ENCODE measurements around the gene ZNF213.

The ZNF213 gene

DNA sequence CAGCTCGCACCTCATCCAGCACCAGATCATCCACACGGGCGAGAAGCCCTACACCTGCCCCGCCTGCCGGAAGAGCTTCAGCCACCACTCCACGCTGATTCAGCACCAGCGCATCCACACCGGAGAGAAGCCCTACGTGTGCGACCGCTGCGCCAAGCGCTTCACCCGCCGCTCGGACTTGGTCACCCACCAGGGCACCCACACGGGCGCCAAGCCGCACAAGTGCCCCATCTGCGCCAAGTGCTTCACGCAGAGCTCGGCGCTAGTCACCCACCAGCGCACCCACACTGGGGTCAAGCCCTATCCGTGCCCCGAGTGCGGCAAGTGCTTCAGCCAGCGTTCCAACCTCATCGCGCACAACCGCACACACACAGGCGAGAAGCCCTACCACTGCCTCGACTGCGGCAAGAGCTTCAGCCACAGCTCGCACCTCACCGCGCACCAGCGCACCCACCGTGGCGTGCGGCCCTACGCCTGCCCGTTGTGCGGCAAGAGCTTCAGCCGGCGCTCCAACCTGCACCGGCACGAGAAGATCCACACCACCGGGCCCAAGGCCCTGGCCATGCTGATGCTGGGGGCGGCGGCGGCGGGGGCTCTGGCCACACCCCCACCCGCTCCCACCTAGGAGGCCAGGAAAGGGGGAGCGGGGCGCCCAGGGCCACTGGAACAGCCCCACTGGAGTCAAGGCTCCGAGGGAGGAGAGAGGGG lies 15.0 kb upstream of the ZNF213 start:
- DNase-seq, result no peak
- H3K27me3 ChIP-seq (ENCODE audit: insufficient read depth, low read length), result no peaks in the 10 kb centered on the region
- H3K4me2 ChIP-seq (ENCODE audit: low read length), result no peak overlapping the region
- no peak overlapping the region for H4K91ac ChIP-seq (ENCODE audit: low read depth, low read length)
- no peak overlapping the region for H3K4ac ChIP-seq (ENCODE audit: low read depth, low read length)
- no peak overlapping the region for H3K9ac ChIP-seq (ENCODE audit: low read length)
- H3K4me1 ChIP-seq (ENCODE audit: control insufficient read depth in 1 of 2, insufficient read depth in 2 of 2, low read length in 2 of 2), result peaks cover 3 to 4% of the 10 kb centered on the region in 2 experiments
- no peak overlapping the region for H4K8ac ChIP-seq (ENCODE audit: low read depth, low read length)
- H2BK12ac ChIP-seq (ENCODE audit: low read length), result no peak overlapping the region
- no peak overlapping the region for H3K23ac ChIP-seq (ENCODE audit: low read length)
- no peak overlapping the region for H3K4me3 ChIP-seq (ENCODE audit: low read depth, low read length)
- no peak overlapping the region for H3K18ac ChIP-seq (ENCODE audit: low read length)
- H3K79me1 ChIP-seq (ENCODE audit: low read length), result no peaks in the 10 kb centered on the region
- H2AFZ ChIP-seq (ENCODE audit: insufficient read depth, low read length, poor library complexity), result no peak overlapping the region
- H2AK5ac ChIP-seq (ENCODE audit: low read length), result no peak overlapping the region
- peaks cover 48 to 51% of the 10 kb centered on the region in 2 experiments for H3K36me3 ChIP-seq (ENCODE audit: control insufficient read depth in 1 of 2, insufficient read depth in 2 of 2, low read length in 2 of 2)
- H2BK5ac ChIP-seq (ENCODE audit: low read depth, low read length, poor library complexity), result no peak overlapping the region
- no peak overlapping the region for H3K14ac ChIP-seq (ENCODE audit: low read length)
- no peaks in the 10 kb centered on the region for H3K79me2 ChIP-seq (ENCODE audit: control insufficient read depth, insufficient read depth, low read length, poor library complexity)
- no peak overlapping the region for H2BK120ac ChIP-seq (ENCODE audit: insufficient read depth, low read length, poor library complexity)
- no peaks in the 10 kb centered on the region for H3K9me3 ChIP-seq (ENCODE audit: insufficient read depth, low read depth, low read length)
- H3K27ac ChIP-seq (ENCODE audit: low read depth, low read length), result no peak overlapping the region
- no CpG with 5 or more reads among the region's 57 CpGs for WGBS (ENCODE audit: extremely low coverage, insufficient coverage, insufficient read length)
- no peak overlapping the region for H4K12ac ChIP-seq (ENCODE audit: low read depth, low read length)

DNA sequence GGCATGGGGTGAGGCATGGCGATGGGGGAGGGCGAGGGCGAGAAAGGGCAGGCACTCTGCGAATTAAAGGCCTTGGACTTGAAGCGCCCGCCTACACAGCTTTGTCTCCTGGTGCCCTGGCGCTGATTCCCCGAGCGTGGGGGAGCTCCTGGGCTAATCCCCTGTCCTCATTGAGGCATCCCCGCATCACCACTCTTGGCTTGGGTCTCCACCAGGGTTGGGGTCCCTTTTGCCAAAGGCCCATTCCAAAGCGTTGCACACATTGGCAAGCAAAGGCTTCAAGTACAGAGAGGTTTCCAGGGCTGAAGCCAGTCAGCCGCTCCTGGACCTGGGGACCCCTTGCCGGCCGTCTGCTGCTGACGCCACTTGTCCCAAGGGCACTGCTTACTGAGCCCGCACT lies 14.4 kb upstream of the ZNF213 start:
- Histone ChIP-seq H3K4me2 (ENCODE audit: low read length) (no peak overlapping the region), H3K14ac (ENCODE audit: low read length) (no peak overlapping the region), H3K4me1 (ENCODE audit: control insufficient read depth in 1 of 2, insufficient read depth in 2 of 2, low read length in 2 of 2) (peaks cover 3 to 4% of the 10 kb centered on the region in 2 experiments), H2AFZ (ENCODE audit: insufficient read depth, low read length, poor library complexity) (no peak overlapping the region), H3K27ac (ENCODE audit: low read depth, low read length) (no peak overlapping the region), H3K23ac (ENCODE audit: low read length) (no peak overlapping the region), H3K27me3 (ENCODE audit: insufficient read depth, low read length) (no peaks in the 10 kb centered on the region), H3K18ac (ENCODE audit: low read length) (no peak overlapping the region), H3K36me3 (ENCODE audit: control insufficient read depth in 1 of 2, insufficient read depth in 2 of 2, low read length in 2 of 2) (peaks cover 42 to 45% of the 10 kb centered on the region in 2 experiments), H2BK12ac (ENCODE audit: low read length) (no peak overlapping the region), H3K4ac (ENCODE audit: low read depth, low read length) (no peak overlapping the region), H4K12ac (ENCODE audit: low read depth, low read length) (no peak overlapping the region), H3K9me3 (ENCODE audit: insufficient read depth, low read depth, low read length) (no peaks in the 10 kb centered on the region), H3K9ac (ENCODE audit: low read length) (no peak overlapping the region), H3K4me3 (ENCODE audit: low read depth, low read length) (no peak overlapping the region), H4K8ac (ENCODE audit: low read depth, low read length) (no peak overlapping the region), H4K91ac (ENCODE audit: low read depth, low read length) (no peak overlapping the region), H2AK5ac (ENCODE audit: low read length) (no peak overlapping the region), H2BK5ac (ENCODE audit: low read depth, low read length, poor library complexity) (no peak overlapping the region), H3K79me1 (ENCODE audit: low read length) (no peaks in the 10 kb centered on the region), H2BK120ac (ENCODE audit: insufficient read depth, low read length, poor library complexity) (no peak overlapping the region), H3K79me2 (ENCODE audit: control insufficient read depth, insufficient read depth, low read length, poor library complexity) (no peaks in the 10 kb centered on the region)
- DNase-seq, result no peak
- WGBS (ENCODE audit: extremely low coverage, insufficient coverage, insufficient read length), result no CpG with 5 or more reads among the region's 16 CpGs

DNA sequence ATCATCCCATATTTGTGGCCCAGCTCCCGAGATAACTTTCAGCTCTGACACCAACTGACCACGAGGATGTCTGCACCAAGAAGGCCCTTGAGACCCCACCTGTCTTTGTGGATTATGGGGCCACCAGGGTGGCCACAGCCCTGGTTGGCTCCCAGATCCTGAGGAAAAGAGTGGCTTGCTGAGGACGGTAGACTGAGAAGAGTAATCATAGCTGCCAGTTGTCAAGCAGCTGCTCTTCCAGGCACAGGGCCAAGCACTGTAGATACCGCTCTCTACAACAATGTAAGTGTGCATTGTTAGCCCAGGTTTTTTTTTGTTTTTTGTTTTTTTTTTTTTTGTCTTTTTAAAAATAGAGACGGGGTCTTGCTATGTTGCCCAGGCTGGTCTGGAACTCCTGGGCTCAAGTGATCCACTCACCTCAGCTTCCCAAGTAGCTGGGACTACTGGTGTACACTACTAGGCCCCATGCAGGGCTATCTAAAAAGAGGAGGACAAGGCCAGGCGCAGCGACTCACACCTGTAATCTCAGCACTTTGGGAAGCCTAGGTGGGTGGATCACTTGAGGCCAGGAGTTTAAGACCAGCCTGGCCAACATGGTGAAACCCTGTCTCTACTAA lies 12.9 kb upstream of the ZNF213 start:
- no peak overlapping the region for H4K12ac ChIP-seq (ENCODE audit: low read depth, low read length)
- no peak overlapping the region for H4K8ac ChIP-seq (ENCODE audit: low read depth, low read length)
- no peaks in the 10 kb centered on the region for H3K9me3 ChIP-seq (ENCODE audit: insufficient read depth, low read depth, low read length)
- no peak overlapping the region for H3K4ac ChIP-seq (ENCODE audit: low read depth, low read length)
- H2AK5ac ChIP-seq (ENCODE audit: low read length), result no peak overlapping the region
- no peak overlapping the region for H3K4me3 ChIP-seq (ENCODE audit: low read depth, low read length)
- no peak overlapping the region for H4K91ac ChIP-seq (ENCODE audit: low read depth, low read length)
- H3K9ac ChIP-seq (ENCODE audit: low read length), result no peak overlapping the region
- peaks cover 30 to 36% of the 10 kb centered on the region in 2 experiments for H3K36me3 ChIP-seq (ENCODE audit: control insufficient read depth in 1 of 2, insufficient read depth in 2 of 2, low read length in 2 of 2)
- no peak overlapping the region for H3K23ac ChIP-seq (ENCODE audit: low read length)
- DNase-seq, result no peak
- H3K14ac ChIP-seq (ENCODE audit: low read length), result no peak overlapping the region
- no peak overlapping the region for H3K18ac ChIP-seq (ENCODE audit: low read length)
- H3K27me3 ChIP-seq (ENCODE audit: insufficient read depth, low read length), result no peaks in the 10 kb centered on the region
- H2AFZ ChIP-seq (ENCODE audit: insufficient read depth, low read length, poor library complexity), result no peak overlapping the region
- no peaks in the 10 kb centered on the region for H3K79me1 ChIP-seq (ENCODE audit: low read length)
- no peaks in the 10 kb centered on the region for H3K79me2 ChIP-seq (ENCODE audit: control insufficient read depth, insufficient read depth, low read length, poor library complexity)
- H2BK12ac ChIP-seq (ENCODE audit: low read length), result no peak overlapping the region
- no peak overlapping the region for H2BK120ac ChIP-seq (ENCODE audit: insufficient read depth, low read length, poor library complexity)
- H3K4me1 ChIP-seq (ENCODE audit: control insufficient read depth in 1 of 2, insufficient read depth in 2 of 2, low read length in 2 of 2), result peaks cover 3 to 4% of the 10 kb centered on the region in 2 experiments
- H2BK5ac ChIP-seq (ENCODE audit: low read depth, low read length, poor library complexity), result no peak overlapping the region
- H3K27ac ChIP-seq (ENCODE audit: low read depth, low read length), result no peak overlapping the region
- no CpG with 5 or more reads among the region's 7 CpGs for WGBS (ENCODE audit: extremely low coverage, insufficient coverage, insufficient read length)
- H3K4me2 ChIP-seq (ENCODE audit: low read length), result no peak overlapping the region

DNA sequence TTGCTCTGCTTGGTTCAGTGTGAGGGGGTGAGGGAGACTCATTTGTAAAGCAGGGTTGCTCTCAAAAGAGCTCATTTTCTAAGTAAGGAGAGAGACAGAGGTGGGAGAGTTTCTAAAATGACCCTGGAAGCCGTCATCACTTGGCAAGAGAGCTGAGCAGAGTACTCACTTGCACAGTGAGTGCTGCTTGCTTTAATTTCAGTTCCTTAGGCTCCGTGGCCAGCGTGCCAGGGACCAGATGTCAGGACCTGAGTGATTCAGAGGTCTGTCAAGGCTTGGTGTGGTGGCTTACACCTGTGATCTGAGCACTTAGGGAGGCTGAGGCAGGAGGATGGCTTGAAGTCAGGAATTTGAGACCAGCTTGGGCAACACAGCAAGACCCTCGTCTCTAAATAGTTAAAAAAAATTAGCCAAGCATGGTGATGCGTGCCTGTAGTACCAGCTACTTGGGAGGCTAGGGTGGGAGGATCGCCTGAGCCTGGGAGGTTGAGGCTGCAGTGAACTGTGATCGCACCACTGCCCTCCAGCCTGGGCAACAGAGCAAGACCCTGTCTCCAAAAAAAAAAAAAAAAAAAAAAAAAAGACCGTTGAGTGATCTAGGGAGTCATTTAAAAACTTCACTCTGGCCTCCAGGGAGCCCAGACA lies 11.8 kb upstream of the ZNF213 start:
- H4K91ac ChIP-seq (ENCODE audit: low read depth, low read length), result no peak overlapping the region
- H2AFZ ChIP-seq (ENCODE audit: insufficient read depth, low read length, poor library complexity), result no peak overlapping the region
- H3K14ac ChIP-seq (ENCODE audit: low read length), result no peak overlapping the region
- H3K4ac ChIP-seq (ENCODE audit: low read depth, low read length), result no peak overlapping the region
- no peaks in the 10 kb centered on the region for H3K79me2 ChIP-seq (ENCODE audit: control insufficient read depth, insufficient read depth, low read length, poor library complexity)
- WGBS (ENCODE audit: extremely low coverage, insufficient coverage, insufficient read length), result no CpG with 5 or more reads among the region's 8 CpGs
- peaks cover 31 to 41% of the 10 kb centered on the region in 2 experiments for H3K36me3 ChIP-seq (ENCODE audit: control insufficient read depth in 1 of 2, insufficient read depth in 2 of 2, low read length in 2 of 2)
- no peak overlapping the region for H3K18ac ChIP-seq (ENCODE audit: low read length)
- H3K9me3 ChIP-seq (ENCODE audit: insufficient read depth, low read depth, low read length), result no peaks in the 10 kb centered on the region
- no peak overlapping the region for H2AK5ac ChIP-seq (ENCODE audit: low read length)
- H3K4me3 ChIP-seq (ENCODE audit: low read depth, low read length), result no peak overlapping the region
- no peak overlapping the region for H3K27ac ChIP-seq (ENCODE audit: low read depth, low read length)
- no peak overlapping the region for H2BK12ac ChIP-seq (ENCODE audit: low read length)
- DNase-seq, result no peak
- H3K79me1 ChIP-seq (ENCODE audit: low read length), result no peaks in the 10 kb centered on the region
- H4K8ac ChIP-seq (ENCODE audit: low read depth, low read length), result no peak overlapping the region
- no peak overlapping the region for H3K4me2 ChIP-seq (ENCODE audit: low read length)
- H2BK120ac ChIP-seq (ENCODE audit: insufficient read depth, low read length, poor library complexity), result no peak overlapping the region
- no peak overlapping the region for H3K23ac ChIP-seq (ENCODE audit: low read length)
- no peaks in the 10 kb centered on the region for H3K27me3 ChIP-seq (ENCODE audit: insufficient read depth, low read length)
- no peak overlapping the region for H4K12ac ChIP-seq (ENCODE audit: low read depth, low read length)
- H2BK5ac ChIP-seq (ENCODE audit: low read depth, low read length, poor library complexity), result no peak overlapping the region
- H3K4me1 ChIP-seq (ENCODE audit: control insufficient read depth in 1 of 2, insufficient read depth in 2 of 2, low read length in 2 of 2), result peaks cover 3 to 4% of the 10 kb centered on the region in 2 experiments
- no peak overlapping the region for H3K9ac ChIP-seq (ENCODE audit: low read length)

All from trophoblast cell (in vitro differentiated cells and primary cell).